GM21447 (cell line): ENCODE measurements around the gene DNAAF3.
"Not testable (repeated sequence)": the region's sequence is repeated elsewhere in the genome, so short reads cannot be mapped to it uniquely, and the experiment has no call there.

Experiments used
- ATAC-seq: cut with Tn5 transposase; IDR thresholded peaks from one replicate; pipeline ENCODE4 v1.9.1; 2021; ENCODE audit not compliant: unreplicated experiment

Gene DNAAF3

GRCh38 chr19:55166530-55167268, at the start of gene DNAAF3:
TSS of gene DNAAF3 (minus strand) at chr19:55166613. CDS start at chr19:55166413, 200 bp downstream.
- ATAC-seq: peak; percentile 93

- ATAC-seq: no peak
These were observed 47.1 kb upstream of the DNAAF3 start for GRCh38 chr19:55213547-55213946.

- no peak for ATAC-seq
These were observed 46.0 kb upstream of the DNAAF3 start for GRCh38 chr19:55212447-55212846.

GRCh38 chr19:55209693-55210472, 43.5 kb upstream of the DNAAF3 start:
- no peak for ATAC-seq

- ATAC-seq: no peak
These were observed 42.7 kb upstream of the DNAAF3 start, which contains the start of gene PTPRH for GRCh38 chr19:55208880-55209692. TSS of gene PTPRH (minus strand) at chr19:55209501. CDS start at chr19:55209433, 68 bp downstream.

- no peak for ATAC-seq
These were observed 40.5 kb upstream of the DNAAF3 start for GRCh38 chr19:55206664-55207500.

- not testable (repeated sequence) for ATAC-seq
These were observed 35.8 kb upstream of the DNAAF3 start for GRCh38 chr19:55202199-55202598.

- no peak for ATAC-seq
These were observed 33.3 kb upstream of the DNAAF3 start for GRCh38 chr19:55199620-55200204.

- ATAC-seq: no peak
These were observed 32.2 kb upstream of the DNAAF3 start for GRCh38 chr19:55198651-55199050.

- ATAC-seq: no peak
These were observed 31.1 kb upstream of the DNAAF3 start for GRCh38 chr19:55197528-55197927.

- ATAC-seq: no peak
These were observed 30.4 kb upstream of the DNAAF3 start for GRCh38 chr19:55196803-55197202.

- no peak for ATAC-seq
These were observed 27.1 kb upstream of the DNAAF3 start for GRCh38 chr19:55193481-55193880.

- ATAC-seq: no peak
These were observed 23.0 kb upstream of the DNAAF3 start for GRCh38 chr19:55189403-55189835.

- no peak for ATAC-seq
These were observed 22.2 kb upstream of the DNAAF3 start for GRCh38 chr19:55188625-55189024.

- ATAC-seq: no peak
These were observed 19.7 kb upstream of the DNAAF3 start for GRCh38 chr19:55186080-55186479.

GRCh38 chr19:55181740-55182139, 15.3 kb upstream of the DNAAF3 start:
- ATAC-seq: no peak

- ATAC-seq: no peak
These were observed 13.4 kb upstream of the DNAAF3 start, which contains the start of gene SYT5 for GRCh38 chr19:55179606-55180484. TSS of gene SYT5 (minus strand) at chr19:55180289. CDS start at chr19:55179041, 1,248 bp downstream.

GRCh38 chr19:55178781-55179599, 12.6 kb upstream of the DNAAF3 start:
- peak; percentile 64 for ATAC-seq
